K562 (cell line): ENCODE results near the gene TBC1D17. TPM values are rescaled to one million over a fixed set of nuclear protein-coding genes. Genes with fewer than 3 reads are reported as not detected.

Experiments
- ATAC-seq: fragments of 200-7000 bp; cut with Tn5 transposase; 3 replicates; pipeline ENCODE4 v1.9.1; 2020; ENCODE audit warnings: moderate library complexity
- BruUV-seq: library from RNA; stranded (reverse); fragments of 400-500 nt; replicated peaks from 2 replicates; lab custom pipeline; 2021; lab: Mats Ljungman, UMichigan
- CTCF ChIA-PET: fragments of 300-600 bp; formaldehyde crosslinking; extraction: SDS; loops from one replicate; lab custom pipeline; 2021; ENCODE audit warnings: low intra/inter-chr PET ratio; lab: Yijun Ruan, JAX
- POLR2A ChIA-PET: fragments of 300-600, 350-650 bp; sonication (Branson Sonifier 250); formaldehyde crosslinking; extraction: SDS; loops from one replicate; lab custom pipeline; 2021; ENCODE audit warnings: antibody characterized with exemption, inconsistent platforms; lab: Yijun Ruan, JAX
- DNase-seq, 4 experiments: peaks; one replicate each; pipeline versions ENCODE4 v3.0.0 to v3.0.0-alpha.2; 2011 to 2018; ENCODE audit warnings: low spot score in 3 of 4, mixed read lengths in 3 of 4; ENCODE audit errors: extremely low read depth in 1 of 4
- FAIRE-seq: peaks from 2 replicates; lab custom pipeline; 2011; peaks lifted over from hg19 to GRCh38; lab: Jason Lieb, UNC
- H2AFZ ChIP-seq: 2 replicates; pipeline ENCODE4 v1.6.0; 2011; ENCODE audit warnings: low read depth, low read length, control low read depth, inconsistent platforms
- H3K27ac ChIP-seq: fragments of 200-600 bp; 3 replicates; pipeline ENCODE4 v1.8.0; 2011; ENCODE audit warnings: low read depth, mild to moderate bottlenecking, control low read depth, inconsistent platforms, low read length, moderate library complexity, mixed read lengths; ENCODE audit errors: extremely low read depth
- H3K27me3 ChIP-seq, 2 experiments: fragments of 300-600 bp in 1 of 2; 2 replicates in 1 of 2; 3 replicates in 1 of 2; pipeline versions ENCODE4 v1.6.0 to v1.8.0; 2011; ENCODE audit warnings: inconsistent platforms in 2 of 2, low read length in 2 of 2, mild to moderate bottlenecking in 1 of 2, mixed read lengths in 1 of 2, moderate library complexity in 1 of 2; ENCODE audit not compliant: control insufficient read depth in 2 of 2, insufficient read depth in 2 of 2
- H3K36me3 ChIP-seq: fragments of 300-600 bp; 3 replicates; pipeline ENCODE4 v1.8.0; 2011; ENCODE audit warnings: mild to moderate bottlenecking, low read length, inconsistent platforms; ENCODE audit not compliant: control insufficient read depth, insufficient read depth
- H3K4me1 ChIP-seq, 2 experiments: fragments of 200-600 bp in 1 of 2; replicated peaks in 1 of 2; 2 replicates in 1 of 2; 3 replicates in 1 of 2; pipeline versions ENCODE4 v1.5.1 to v1.8.0; 2011; ENCODE audit warnings: inconsistent platforms in 2 of 2, low read length in 2 of 2, mild to moderate bottlenecking in 1 of 2, mixed read lengths in 1 of 2, moderate library complexity in 1 of 2; ENCODE audit not compliant: control insufficient read depth in 2 of 2, insufficient read depth in 2 of 2
- H3K4me2 ChIP-seq: 2 replicates; pipeline ENCODE4 v1.6.1; 2011; ENCODE audit warnings: low read length, control low read depth, inconsistent platforms, mixed read lengths; ENCODE audit not compliant: insufficient read depth
- H3K4me3 ChIP-seq: fragments of 200-600 bp; sonication (generic), shearing (Covaris generic); 2 replicates; pipeline ENCODE4 v1.5.1; 2016; ENCODE audit warnings: control low read depth, inconsistent platforms
- H3K79me2 ChIP-seq: fragments of 200-600 bp; 3 replicates; pipeline ENCODE4 v1.8.0; 2011; ENCODE audit warnings: low read length, inconsistent platforms; ENCODE audit not compliant: control insufficient read depth, insufficient read depth
- H3K9ac ChIP-seq, 2 experiments: 2 replicates each; pipeline versions ENCODE4 v1.6.0 to v1.6.1; 2011; ENCODE audit warnings: low read depth in 2 of 2, low read length in 2 of 2, control low read depth in 1 of 2, inconsistent platforms in 1 of 2, mild to moderate bottlenecking in 1 of 2, mixed read lengths in 1 of 2; ENCODE audit not compliant: insufficient read depth in 1 of 2
- H3K9me1 ChIP-seq: one replicate; pipeline ENCODE4 v1.6.0; 2011; ENCODE audit warnings: inconsistent platforms, mild to moderate bottlenecking, low read length, moderate library complexity; ENCODE audit not compliant: control insufficient read depth, insufficient read depth
- H3K9me3 ChIP-seq: replicated peaks from 2 replicates; pipeline ENCODE4 v1.5.1; 2011; ENCODE audit warnings: low read depth, low read length, inconsistent platforms; ENCODE audit not compliant: control insufficient read depth, insufficient read depth
- H4K20me1 ChIP-seq: replicated peaks from 2 replicates; pipeline ENCODE4 v1.6.1; 2011; ENCODE audit warnings: low read length, inconsistent platforms, mixed read lengths; ENCODE audit not compliant: control insufficient read depth, insufficient read depth
- HMG20B ChIP-seq: fragments of 250-450 bp; sonication (Bioruptor Pico); IDR thresholded peaks from 2 replicates; pipeline ENCODE4 v1.5.0; 2021; ENCODE audit warnings: mild to moderate bottlenecking
- KLF6 ChIP-seq: fragments of 250-450 bp; sonication (Bioruptor Pico); IDR thresholded peaks from 2 replicates; pipeline ENCODE4 v1.4.0; 2020; ENCODE audit warnings: mild to moderate bottlenecking, moderate library complexity, borderline replicate concordance
- MEF2D ChIP-seq: conservative IDR thresholded peaks from 2 replicates; pipeline ENCODE4 v1.6.1; 2016; ENCODE audit warnings: low read depth, missing genetic modification characterization, missing compliant biosample characterization
- POLR2AphosphoS2 ChIP-seq: IDR thresholded peaks from 2 replicates; pipeline ENCODE4 v1.6.1; 2012; ENCODE audit warnings: low read length, improper control_type of control experiment
- SIX5 ChIP-seq, 2 experiments: IDR thresholded peaks; 2 replicates each; pipeline ENCODE4 v1.6.1; 2011; ENCODE audit warnings: low read length in 2 of 2, borderline replicate concordance in 1 of 2, low read depth in 1 of 2, mild to moderate bottlenecking in 1 of 2, moderate library complexity in 1 of 2; ENCODE audit not compliant: insufficient read depth in 1 of 2
- SRSF7 ChIP-seq: fragments of 200-400 bp; formaldehyde crosslinking; optimal IDR thresholded peaks from 2 replicates; pipeline ENCODE3; 2017; ENCODE audit warnings: mild to moderate bottlenecking, low read depth, low read length
- SRSF9 ChIP-seq: fragments of 200-400 bp; formaldehyde crosslinking; IDR thresholded peaks from 2 replicates; pipeline ENCODE4 v1.6.1; 2017; ENCODE audit warnings: low read depth, low read length, borderline replicate concordance
- WHSC1 ChIP-seq: IDR thresholded peaks from one replicate; pipeline ENCODE4 v1.6.1; 2012; ENCODE audit warnings: low read length, control low read depth, inconsistent platforms
- XRCC3 ChIP-seq: fragments of 450-650 bp; IDR thresholded peaks from 2 replicates; pipeline ENCODE4 v1.6.1; 2017; ENCODE audit warnings: mild to moderate bottlenecking, moderate library complexity
- ZBTB17 ChIP-seq: fragments of 450-650 bp; formaldehyde crosslinking; IDR thresholded peaks from 2 replicates; pipeline ENCODE4 v1.4.0; 2020; ENCODE audit warnings: mild to moderate bottlenecking
- ZNF444 ChIP-seq: fragments of 250-450 bp; sonication (Bioruptor Pico); IDR thresholded peaks from 2 replicates; pipeline ENCODE4 v1.4.0; 2020; ENCODE audit warnings: mild to moderate bottlenecking, moderate library complexity
- WGBS: fragments of 100-300 bp; shearing (Covaris generic); methylation state at CpG from one replicate; pipeline ENCODE4 v1.1.6; 2016; ENCODE audit warnings: low coverage, mixed read lengths; ENCODE audit not compliant: insufficient coverage; ENCODE audit errors: missing lambda C conversion rate; 5-methylcytosine and 5-hydroxymethylcytosine counted together
- in situ Hi-C: fragments of 300-500 bp; cut with MboI; formaldehyde crosslinking; loops from 4 replicates; pipeline ENCODE4 v1.15.0; 2018; ENCODE audit warnings: inconsistent platforms, mixed read lengths
- intact Hi-C: fragments of 100-400 bp; cut with micrococcal nuclease; formaldehyde crosslinking; loops from 2 replicates; pipeline ENCODE4 v1.14.2; 2022
- polyA plus RNA-seq, 8 experiments: library from polyadenylated mRNA; depleted of rRNA in 4 of 8; stranded (reverse) in 5 of 8; unstranded in 3 of 8; fragments of >200 nt; fragmentation: Nextera tagmentation in 2 of 8; fragmentation: Illumina TruSeq in 1 of 8; extraction: Ambion mirVana in 2 of 8; extraction: Trizol in 1 of 8; gene quantifications; 2 replicates each; pipeline versions ENCODE4 v1.2.1 to v1.2.3, GENCODE V29; 2011 to 2014; ENCODE audit warnings: inconsistent platforms in 1 of 8, missing spikeins in 1 of 8
- total RNA-seq, 7 experiments: library from RNA; depleted of rRNA in 6 of 7; stranded (reverse); fragments of >200 nt in 6 of 7; fragmentation: Illumina TruSeq in 2 of 7; extraction: Trizol in 2 of 7; gene quantifications; 2 replicates each; pipeline versions ENCODE4 v1.2.1 to v1.2.3, GENCODE V29; 2011 to 2021; ENCODE audit warnings: low replicate concordance in 1 of 7
- TF ChIP-seq, protein P1 (sequence below): fragments of 450-650 bp; IDR thresholded peaks from 2 replicates; pipeline ENCODE4 v1.6.1; 2016; ENCODE audit warnings: borderline replicate concordance
- TF ChIP-seq, protein P2 (sequence below): IDR thresholded peaks from 2 replicates; pipeline ENCODE4 v1.6.1; 2011; ENCODE audit not compliant: insufficient read length; ENCODE audit errors: extremely low read depth
- TF ChIP-seq, protein P3 (sequence below): fragments of 250-450 bp; sonication (Bioruptor Pico); IDR thresholded peaks from 2 replicates; pipeline ENCODE4 v1.8.0; 2022; ENCODE audit warnings: moderate library complexity, mild to moderate bottlenecking, inconsistent platforms
- TF ChIP-seq, protein P4 (sequence below), 2 experiments: IDR thresholded peaks; 2 replicates each; pipeline ENCODE4 v1.6.1; 2012; ENCODE audit warnings: improper control_type of control experiment in 2 of 2, low read depth in 2 of 2, low read length in 2 of 2, borderline replicate concordance in 1 of 2

Gene TBC1D17
- total and polyA plus RNA-seq, 9 of the 15 experiments (the other 6 are each of a cell fraction or from before 2014, with no cell fraction given), result 0.42 to 16.0 (median 3.8) TPM

DNA sequence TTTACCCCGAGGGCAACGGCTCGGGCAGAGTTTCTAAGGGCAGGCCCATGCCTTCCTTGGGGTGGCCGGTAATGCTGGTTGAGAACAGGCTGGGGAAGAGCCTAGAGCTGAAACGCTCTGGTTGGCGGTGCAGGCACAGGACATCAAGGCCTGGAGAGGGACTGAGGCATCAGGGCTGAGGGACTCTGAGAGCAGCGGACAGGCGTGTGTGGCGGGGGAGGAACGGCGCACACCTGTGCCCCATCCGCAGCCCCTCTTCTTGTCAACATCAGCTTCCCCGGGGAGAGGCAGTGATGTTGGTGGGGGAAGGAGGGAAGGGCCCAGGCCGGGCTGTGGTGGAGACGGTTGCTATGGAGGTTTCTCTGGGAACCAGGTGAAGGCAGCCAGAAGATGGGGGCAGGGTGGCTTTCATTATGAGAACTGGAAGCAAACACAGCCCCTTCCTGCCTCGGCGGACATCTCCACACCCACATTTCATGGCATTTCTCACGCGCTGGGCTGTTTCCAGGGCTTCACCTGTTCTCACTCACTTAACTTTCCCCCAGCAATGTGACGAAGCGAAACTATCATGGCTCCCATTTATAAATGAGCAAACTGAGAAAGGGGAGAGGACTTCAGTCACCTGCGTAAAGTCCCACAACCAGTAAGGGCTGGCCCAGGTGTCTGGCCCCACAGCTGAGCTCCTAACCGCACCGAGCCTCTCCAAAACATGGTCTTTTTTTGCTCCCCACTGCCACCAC is 43.3 kb downstream of the TBC1D17 start:
- Histone ChIP-seq H3K36me3 (peaks cover 92% of the 10 kb centered on the region), H4K20me1 (peaks cover 35% of the 10 kb centered on the region), H3K27ac (no peak overlapping the region), H3K9me1 (peaks cover 9% of the 10 kb centered on the region), H3K9ac (no peak overlapping the region), H3K9me3 (no peaks in the 10 kb centered on the region), H3K4me1 (peaks cover 15 to 37% of the 10 kb centered on the region in 2 experiments; a peak in 4 of 5 replicates), H2AFZ (no peak overlapping the region), H3K27me3 (no peaks in the 10 kb centered on the region), H3K4me2 (no peak overlapping the region), H3K79me2 (peaks cover 91% of the 10 kb centered on the region), H3K4me3 (no peak overlapping the region)
- WGBS, result 92% methylated on average over 23 of the region's 24 CpGs
- no peak for ATAC-seq
- BruUV-seq, result no TSS peak
- FAIRE-seq, result no peak
- POLR2A ChIA-PET, result interaction anchor here (1.5 to 13.2 kb wide), 4 partner anchors 8 to 26 kb away, joined by 4 to 105 read pairs (median 14); partner anchors contain the start of genes ATF5 and NUP62
- DNase-seq, result no peak
- in situ Hi-C loops (no loop called here), intact Hi-C loops (no loop called here)
- CTCF ChIA-PET, result no interaction called here
- TF ChIP-seq MEF2D (tag) (no peak), ZBTB17 (CRISPR knock-in tag) (no peak), SIX5 (IDR thresholded peaks at IDR 0.05; ENCODE audit: borderline replicate concordance in 1 of 2, insufficient read depth in 1 of 2, low read depth in 1 of 2, low read length in 2 of 2) (no peak), WHSC1 (no peak), KLF6 (CRISPR knock-in tag) (no peak), POLR2AphosphoS2 (no peak), HMG20B (CRISPR knock-in tag) (no peak), SRSF9 (no peak), ZNF444 (no peak), SRSF7 (no peak), XRCC3 (no peak)
- TF ChIP-seq, protein P1, sequence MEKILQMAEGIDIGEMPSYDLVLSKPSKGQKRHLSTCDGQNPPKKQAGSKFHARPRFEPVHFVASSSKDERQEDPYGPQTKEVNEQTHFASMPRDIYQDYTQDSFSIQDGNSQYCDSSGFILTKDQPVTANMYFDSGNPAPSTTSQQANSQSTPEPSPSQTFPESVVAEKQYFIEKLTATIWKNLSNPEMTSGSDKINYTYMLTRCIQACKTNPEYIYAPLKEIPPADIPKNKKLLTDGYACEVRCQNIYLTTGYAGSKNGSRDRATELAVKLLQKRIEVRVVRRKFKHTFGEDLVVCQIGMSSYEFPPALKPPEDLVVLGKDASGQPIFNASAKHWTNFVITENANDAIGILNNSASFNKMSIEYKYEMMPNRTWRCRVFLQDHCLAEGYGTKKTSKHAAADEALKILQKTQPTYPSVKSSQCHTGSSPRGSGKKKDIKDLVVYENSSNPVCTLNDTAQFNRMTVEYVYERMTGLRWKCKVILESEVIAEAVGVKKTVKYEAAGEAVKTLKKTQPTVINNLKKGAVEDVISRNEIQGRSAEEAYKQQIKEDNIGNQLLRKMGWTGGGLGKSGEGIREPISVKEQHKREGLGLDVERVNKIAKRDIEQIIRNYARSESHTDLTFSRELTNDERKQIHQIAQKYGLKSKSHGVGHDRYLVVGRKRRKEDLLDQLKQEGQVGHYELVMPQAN, result no peak
- TF ChIP-seq, protein P2, sequence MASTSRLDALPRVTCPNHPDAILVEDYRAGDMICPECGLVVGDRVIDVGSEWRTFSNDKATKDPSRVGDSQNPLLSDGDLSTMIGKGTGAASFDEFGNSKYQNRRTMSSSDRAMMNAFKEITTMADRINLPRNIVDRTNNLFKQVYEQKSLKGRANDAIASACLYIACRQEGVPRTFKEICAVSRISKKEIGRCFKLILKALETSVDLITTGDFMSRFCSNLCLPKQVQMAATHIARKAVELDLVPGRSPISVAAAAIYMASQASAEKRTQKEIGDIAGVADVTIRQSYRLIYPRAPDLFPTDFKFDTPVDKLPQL, result no peak
- TF ChIP-seq, protein P3, sequence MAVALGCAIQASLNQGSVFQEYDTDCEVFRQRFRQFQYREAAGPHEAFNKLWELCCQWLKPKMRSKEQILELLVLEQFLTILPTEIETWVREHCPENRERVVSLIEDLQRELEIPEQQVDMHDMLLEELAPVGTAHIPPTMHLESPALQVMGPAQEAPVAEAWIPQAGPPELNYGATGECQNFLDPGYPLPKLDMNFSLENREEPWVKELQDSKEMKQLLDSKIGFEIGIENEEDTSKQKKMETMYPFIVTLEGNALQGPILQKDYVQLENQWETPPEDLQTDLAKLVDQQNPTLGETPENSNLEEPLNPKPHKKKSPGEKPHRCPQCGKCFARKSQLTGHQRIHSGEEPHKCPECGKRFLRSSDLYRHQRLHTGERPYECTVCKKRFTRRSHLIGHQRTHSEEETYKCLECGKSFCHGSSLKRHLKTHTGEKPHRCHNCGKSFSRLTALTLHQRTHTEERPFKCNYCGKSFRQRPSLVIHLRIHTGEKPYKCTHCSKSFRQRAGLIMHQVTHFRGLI (CRISPR knock-in tag), result no peak
- TF ChIP-seq, protein P4, sequence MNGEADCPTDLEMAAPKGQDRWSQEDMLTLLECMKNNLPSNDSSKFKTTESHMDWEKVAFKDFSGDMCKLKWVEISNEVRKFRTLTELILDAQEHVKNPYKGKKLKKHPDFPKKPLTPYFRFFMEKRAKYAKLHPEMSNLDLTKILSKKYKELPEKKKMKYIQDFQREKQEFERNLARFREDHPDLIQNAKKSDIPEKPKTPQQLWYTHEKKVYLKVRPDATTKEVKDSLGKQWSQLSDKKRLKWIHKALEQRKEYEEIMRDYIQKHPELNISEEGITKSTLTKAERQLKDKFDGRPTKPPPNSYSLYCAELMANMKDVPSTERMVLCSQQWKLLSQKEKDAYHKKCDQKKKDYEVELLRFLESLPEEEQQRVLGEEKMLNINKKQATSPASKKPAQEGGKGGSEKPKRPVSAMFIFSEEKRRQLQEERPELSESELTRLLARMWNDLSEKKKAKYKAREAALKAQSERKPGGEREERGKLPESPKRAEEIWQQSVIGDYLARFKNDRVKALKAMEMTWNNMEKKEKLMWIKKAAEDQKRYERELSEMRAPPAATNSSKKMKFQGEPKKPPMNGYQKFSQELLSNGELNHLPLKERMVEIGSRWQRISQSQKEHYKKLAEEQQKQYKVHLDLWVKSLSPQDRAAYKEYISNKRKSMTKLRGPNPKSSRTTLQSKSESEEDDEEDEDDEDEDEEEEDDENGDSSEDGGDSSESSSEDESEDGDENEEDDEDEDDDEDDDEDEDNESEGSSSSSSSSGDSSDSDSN (IDR thresholded peaks at IDR 0.05; ENCODE audit: borderline replicate concordance in 1 of 2, low read depth in 2 of 2, low read length in 2 of 2), result no peak
